ENCODE data around the gene THSD7B.

THSD7B gene

GRCh38 chr2:136765256-136766072 lies at the start of gene THSD7B:
Gene THSD7B (plus strand): TSS chr2:136765545. CDS start chr2:136882179, 116,634 bp downstream.
- TF ChIP-seq CTCF (IDR thresholded peaks at IDR 0.05), result no peak

- TF ChIP-seq CTCF (IDR thresholded peaks at IDR 0.05), result no peak
Measured at GRCh38 chr2:136718273-136718672, 47.1 kb upstream of the THSD7B start.

GRCh38 chr2:136727973-136728699 lies 37.2 kb upstream of the THSD7B start:
- TF ChIP-seq CTCF (IDR thresholded peaks at IDR 0.05), result no peak

- no peak for TF ChIP-seq CTCF (IDR thresholded peaks at IDR 0.05)
Measured at GRCh38 chr2:136736236-136736635, 29.1 kb upstream of the THSD7B start.

GRCh38 chr2:136738044-136738443 lies 27.3 kb upstream of the THSD7B start:
- no peak for TF ChIP-seq CTCF (IDR thresholded peaks at IDR 0.05)

GRCh38 chr2:136741471-136741870 lies 23.9 kb upstream of the THSD7B start:
- TF ChIP-seq CTCF (IDR thresholded peaks at IDR 0.05), result no peak

- TF ChIP-seq CTCF (IDR thresholded peaks at IDR 0.05), result no peak
Measured at GRCh38 chr2:136750065-136750464, 15.3 kb upstream of the THSD7B start.
